NCI-H1694 (cell line): ENCODE data around the gene FAM78B.

Experiments used
- DNase-seq: peaks from one replicate; lab custom pipeline; 2025; lab: John Stamatoyannopoulos, UW

FAM78B gene

GRCh38 chr1:166166698-166167571, at the start of gene FAM78B:
Gene FAM78B, minus strand, starts transcription at chr1:166167001. Its CDS starts 753 bp downstream, at chr1:166166248.
- DNase-seq, result peak; percentile 87

DNA sequence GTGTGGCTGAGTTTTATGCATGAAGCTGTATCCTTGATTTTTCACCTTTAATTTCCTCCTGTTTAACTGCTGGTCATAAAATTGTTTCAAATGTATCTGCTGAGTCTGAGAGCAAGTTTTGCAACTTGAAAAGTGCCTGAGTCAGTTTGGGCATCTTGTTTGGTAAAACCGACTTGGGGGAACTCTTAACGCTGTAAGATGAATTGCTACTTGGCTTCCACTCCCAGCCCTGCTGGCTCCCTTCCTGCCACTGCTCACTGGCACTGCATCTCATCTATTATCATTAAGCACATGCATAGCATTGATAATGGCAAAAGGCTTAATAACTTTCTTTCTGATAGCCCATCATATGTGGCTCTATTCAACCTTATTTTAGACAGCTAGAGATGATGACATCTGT, 35.7 kb upstream of the FAM78B start:
- DNase-seq, result no peak

DNA sequence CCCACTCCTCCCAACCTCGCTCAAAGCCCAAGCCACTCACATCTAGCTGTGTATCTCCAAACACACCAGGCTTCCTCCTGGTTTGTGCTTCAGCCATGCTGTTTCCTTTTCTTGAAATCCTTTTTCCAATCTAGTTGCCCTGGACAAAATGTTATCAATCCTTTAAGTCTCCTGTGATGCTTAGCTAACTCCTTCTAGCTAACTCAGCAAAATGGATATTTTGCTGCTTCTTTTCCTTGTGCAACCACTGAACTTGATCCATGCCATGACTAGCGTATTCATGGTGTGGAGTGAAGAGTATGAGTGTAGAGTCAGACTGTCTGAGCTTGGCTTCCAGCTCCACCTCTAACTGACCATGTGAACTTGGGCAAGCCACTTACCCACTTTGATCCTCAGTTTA, 33.9 kb upstream of the FAM78B start:
- no peak for DNase-seq

DNA sequence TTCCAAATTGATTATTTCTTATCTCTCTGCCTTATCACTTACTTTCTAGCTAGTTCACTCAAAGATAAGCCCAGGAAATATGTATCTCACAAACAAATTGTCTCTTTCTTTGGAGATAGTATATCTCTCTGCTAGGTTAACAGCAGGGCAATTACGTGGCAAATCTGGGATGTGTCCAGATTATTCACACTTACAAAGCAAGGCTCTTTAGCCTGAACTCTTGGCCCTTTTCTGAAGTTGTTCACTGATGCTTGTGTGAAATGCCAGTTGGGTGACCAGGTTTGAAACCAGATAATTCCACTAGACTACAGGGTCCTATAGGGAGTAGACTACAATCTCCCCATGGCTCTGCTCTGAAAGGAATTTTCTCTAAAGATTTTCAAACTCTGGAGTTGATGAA, 30.8 kb upstream of the FAM78B start:
- DNase-seq, result no peak

- DNase-seq, result no peak
These were observed 30.3 kb upstream of the FAM78B start for GRCh38 chr1:166197141-166197540.

DNA sequence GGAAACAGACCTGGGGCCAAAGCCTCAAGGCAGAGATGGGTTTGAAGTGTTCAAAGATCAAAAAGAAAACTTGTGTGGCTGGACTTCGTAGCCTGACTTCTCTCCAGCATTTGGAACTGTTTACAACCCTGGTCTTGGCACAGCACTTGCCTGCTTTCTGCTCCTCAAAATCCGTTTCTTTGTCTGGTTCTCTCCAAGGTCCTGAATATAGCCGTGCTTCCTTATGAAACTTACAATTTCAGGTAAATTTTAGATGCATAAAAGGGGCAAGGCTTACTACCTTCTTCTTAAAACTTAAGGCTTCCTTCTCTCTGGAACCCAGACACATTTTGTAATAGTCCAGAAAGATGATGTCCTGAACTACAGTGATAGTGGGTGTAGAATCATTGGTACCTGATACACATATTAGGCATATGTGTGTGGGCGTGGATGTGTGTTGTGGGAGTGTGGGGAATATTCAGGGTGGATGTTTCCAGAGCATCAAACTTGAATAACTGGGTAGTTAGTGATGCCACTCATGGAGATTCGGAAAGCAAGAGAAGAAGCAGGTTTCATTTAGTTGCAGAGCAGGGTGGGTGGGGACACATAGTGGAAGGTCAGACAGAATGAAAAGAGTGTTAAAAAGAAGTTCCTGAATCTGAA, 26.4 kb upstream of the FAM78B start:
- DNase-seq, result no peak

GRCh38 chr1:166190400-166190799, 23.6 kb upstream of the FAM78B start:
- DNase-seq, result no peak

DNA sequence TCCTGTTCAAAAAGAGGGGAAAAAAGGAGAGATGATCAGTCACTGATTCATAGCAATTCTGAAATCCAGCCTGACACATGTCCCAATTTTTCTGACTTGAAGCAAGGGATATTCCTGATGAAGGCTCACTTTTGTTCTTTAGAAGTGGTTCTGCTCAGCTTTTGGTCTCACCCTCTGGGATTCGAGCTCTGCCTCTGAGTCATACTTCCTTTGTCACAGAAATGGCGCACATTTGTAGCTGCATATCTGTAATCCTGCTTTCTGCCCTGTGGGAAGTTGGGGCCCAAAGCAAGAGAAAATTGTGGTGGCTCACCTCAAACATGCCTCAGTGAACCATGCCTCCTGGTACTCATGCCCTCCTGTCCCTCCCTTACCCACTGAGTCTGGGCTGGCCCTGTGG, 22.3 kb upstream of the FAM78B start:
- no peak for DNase-seq

GRCh38 chr1:166185526-166185925, 18.7 kb upstream of the FAM78B start:
- DNase-seq, result no peak

DNA sequence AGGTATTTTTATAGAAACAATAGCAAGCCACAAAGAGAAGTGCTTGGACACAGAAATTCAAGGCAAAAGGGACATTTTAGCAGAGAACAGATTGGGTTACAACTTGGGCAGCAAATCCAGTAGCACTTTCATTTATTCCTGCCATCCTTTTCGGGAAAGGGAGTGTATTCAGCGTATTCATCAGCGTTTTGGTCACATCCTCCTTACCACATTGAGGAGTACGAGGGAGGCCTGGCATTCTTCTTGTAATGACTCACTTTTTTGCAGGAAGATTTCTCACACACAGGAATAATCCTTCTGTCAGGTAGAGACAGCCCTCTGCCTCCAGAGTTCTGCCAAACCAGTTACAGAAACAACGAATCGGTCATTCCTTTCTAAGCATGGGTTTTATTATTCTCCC, 18.1 kb upstream of the FAM78B start:
- DNase-seq, result no peak

DNA sequence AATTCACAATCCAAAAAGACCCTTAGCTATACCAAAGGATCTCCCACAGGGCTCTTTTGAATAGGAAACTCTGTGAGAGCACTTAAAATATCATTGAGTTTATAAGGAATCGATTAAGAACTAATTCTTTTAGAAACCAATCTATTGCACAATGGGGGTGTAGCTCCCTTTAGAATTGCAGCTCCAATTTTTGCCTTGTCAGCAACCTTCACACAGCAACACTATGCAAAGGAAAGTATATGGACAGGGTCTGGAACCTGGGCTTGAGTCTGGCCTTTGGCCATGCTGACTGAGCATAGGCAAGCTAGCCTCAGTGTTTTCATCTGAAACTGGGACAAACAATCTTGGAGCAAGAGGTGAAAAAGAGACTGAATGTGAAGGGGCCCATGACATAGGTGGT, 17.2 kb upstream of the FAM78B start:
- no peak for DNase-seq

DNA sequence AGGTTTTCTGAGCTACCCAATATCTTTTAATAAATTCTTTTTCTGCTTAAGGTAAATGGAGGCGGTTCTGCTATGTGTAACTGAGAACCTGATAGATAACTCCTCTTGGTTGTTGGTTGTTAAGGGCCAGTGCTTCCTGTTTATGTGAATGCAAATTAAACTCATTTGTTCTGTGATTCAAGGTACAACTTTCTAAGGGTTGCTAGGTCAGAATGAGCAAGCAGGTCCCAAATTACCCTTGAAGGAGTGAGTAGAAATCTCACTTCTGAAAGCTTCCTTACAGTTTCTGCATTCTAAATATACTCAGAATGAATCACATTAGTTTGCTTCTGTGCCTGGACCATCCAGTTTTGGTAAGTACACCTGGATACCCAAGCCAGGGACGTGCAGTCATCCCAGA, 15.5 kb upstream of the FAM78B start:
- DNase-seq, result no peak

- DNase-seq, result no peak
These were observed 9.6 kb upstream of the FAM78B start for GRCh38 chr1:166176416-166176815.

GRCh38 chr1:166175032-166175431, 8.2 kb upstream of the FAM78B start:
- DNase-seq, result no peak

- DNase-seq, result peak; percentile 82
These were observed 7.3 kb upstream of the FAM78B start for GRCh38 chr1:166174108-166174507.

GRCh38 chr1:166172106-166172505, 5.3 kb upstream of the FAM78B start:
- no peak for DNase-seq

GRCh38 chr1:166170726-166171125, 3.9 kb upstream of the FAM78B start:
- DNase-seq, result no peak

- no peak for DNase-seq
These were observed 3.3 kb upstream of the FAM78B start for GRCh38 chr1:166170075-166170474.

- no peak for DNase-seq
These were observed 2.4 kb upstream of the FAM78B start for GRCh38 chr1:166169182-166169581.

- no peak for DNase-seq
These were observed 748 bp upstream of the FAM78B start for GRCh38 chr1:166167572-166167925.

GRCh38 chr1:166166329-166166697, 488 bp downstream of the FAM78B start:
- no peak for DNase-seq

GRCh38 chr1:166165661-166166328, 1.0 kb downstream of the FAM78B start:
- DNase-seq, result peak; percentile 14

DNA sequence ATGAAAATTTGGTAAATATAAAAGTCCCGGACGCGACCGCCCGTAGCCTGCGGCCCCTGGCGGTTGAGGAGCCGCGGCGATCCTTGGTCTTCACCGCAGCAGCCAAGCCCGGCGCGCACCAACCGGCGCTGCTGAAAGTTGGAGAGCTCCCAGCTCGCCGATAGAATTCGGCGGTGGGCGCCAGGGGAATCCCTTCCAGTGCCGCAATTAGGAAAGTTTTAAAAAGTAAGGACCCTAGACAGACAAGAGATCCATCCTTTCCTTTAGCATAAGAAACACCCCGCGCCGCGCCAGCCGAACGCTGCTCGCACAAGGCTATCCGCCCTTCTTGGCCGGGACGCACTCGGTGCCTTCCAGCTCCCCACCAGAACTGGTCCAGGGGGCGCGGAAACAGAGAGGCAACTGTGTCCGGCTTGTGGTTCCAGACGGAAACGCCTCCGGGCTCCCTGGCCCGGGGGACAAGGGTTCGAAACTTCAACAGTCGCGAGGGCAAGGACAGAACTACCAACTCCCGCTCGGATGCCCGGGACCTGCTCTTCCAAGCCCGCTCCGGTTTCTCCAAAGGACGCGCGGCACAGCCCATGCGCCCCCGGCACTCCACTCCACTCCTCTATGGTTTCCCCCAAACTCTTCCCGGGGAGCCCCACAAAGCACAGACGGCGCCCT, 1.7 kb downstream of the FAM78B start:
- no peak for DNase-seq
